Medulla oblongata (tissue), 1 donor: ENCODE data around the gene CKB.
"Not testable (repeated sequence)": the region's sequence is repeated elsewhere in the genome, so short reads cannot be mapped to it uniquely, and the experiment has no call there.

Experiments used
- DNase-seq: peaks from one replicate; pipeline ENCODE4 v3.0.0-alpha.2; 2015; ENCODE audit errors: extremely low spot score

Gene CKB

GRCh38 chr14:103526247-103526913 is 3.8 kb upstream of the CKB start:
- DNase-seq: no peak

DNA sequence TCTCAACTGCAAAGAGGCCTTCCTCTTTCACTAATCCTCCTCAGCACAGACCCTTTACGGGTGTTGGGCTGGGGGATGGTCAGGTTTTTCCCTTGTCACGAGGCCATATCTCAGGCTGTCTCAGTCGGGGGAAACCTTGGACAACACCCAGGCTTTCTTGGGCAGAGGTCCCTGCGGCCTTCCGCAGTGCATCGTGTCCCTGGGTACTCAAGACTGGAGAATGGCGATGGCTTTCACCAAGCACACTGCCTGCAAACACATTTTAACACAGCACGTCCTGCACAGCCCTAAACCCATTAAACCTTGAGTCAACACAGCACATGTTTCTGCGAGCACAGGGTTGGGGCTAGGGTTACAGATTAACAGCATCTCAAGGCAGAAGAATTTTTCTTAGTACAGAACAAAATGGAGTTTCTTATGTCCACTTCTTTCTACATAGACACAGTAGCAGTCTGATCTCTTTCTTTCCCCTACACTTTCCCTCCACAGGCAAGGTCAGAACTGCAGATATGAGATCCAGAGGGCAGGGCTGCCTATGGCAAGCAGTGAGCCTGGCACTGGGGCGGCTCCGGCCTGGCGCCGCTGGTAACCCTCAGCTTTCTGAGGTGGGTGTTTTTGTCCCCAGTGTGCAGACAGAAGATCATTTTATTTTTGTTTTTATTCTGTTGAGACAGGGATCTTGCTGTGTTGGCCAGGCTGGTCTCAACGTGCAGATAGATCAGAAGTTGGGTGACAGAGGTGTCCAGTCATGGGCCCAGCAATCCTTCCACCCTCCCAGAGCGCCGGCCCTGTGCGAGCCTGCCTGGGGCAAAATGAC is 3.0 kb upstream of the CKB start:
- DNase-seq: not testable (repeated sequence)

DNA sequence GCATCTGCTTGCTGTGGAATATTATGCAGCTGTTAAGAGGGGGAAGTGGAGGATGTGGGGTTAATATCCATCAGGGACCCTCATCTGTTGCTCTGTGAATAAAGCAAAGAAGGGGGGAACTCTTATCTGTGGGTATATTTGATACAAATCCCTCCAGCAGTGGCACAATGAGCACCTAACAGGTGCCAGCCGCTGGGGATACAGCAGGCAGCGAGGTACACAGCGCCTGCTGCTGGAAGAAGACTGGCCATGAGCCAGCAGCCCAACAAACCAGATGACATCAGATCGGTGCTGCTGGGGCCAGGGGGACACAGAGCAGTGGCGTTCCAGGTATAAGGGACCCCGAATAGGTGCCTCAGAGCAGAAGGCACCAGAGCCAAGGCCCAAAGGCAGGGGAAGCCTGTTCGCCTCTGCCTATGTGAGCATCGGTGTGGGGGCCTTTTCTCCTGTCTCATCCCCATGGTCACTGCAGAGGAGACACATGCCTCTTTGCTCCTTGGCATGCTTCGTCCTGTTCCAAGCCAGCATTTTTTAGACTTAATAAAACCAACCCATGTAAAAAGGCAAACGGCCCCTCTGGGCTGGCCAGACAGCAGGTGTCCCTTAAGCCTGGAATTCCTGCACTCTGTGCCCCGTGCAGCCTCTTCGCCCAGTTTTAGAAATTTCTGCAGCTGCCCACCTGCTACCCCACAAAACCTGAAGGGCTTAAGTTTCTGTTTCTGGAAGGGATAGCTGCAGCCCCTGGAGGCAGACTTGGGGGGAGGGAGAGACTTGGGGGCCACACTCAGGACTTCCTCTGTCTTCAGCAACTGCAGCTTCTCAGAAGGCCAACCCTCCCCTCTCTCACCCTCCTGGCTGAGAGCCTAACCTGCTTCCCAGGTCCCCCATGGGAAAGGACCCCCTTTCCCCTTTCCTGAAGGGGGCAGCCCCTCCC is 1.6 kb upstream of the CKB start:
- no peak for DNase-seq

DNA sequence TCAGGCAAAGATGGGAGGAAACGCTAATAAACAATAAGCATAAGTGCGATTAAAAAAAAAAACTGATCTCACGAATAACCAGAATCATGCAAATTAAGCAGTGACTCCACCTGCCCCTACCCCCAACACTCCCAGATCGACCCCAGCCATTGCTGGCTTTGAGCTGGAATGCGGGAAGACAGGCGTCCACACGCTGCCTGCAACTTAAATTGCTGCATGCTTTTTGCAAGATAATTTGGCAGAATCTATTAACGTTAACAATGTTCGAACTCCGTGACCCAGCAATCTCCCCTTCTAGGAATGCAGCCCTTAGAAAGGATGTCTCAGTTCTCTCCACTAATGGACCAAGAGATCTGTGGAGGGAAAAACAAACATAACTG is 935 bp upstream of the CKB start:
- DNase-seq: no peak

DNA sequence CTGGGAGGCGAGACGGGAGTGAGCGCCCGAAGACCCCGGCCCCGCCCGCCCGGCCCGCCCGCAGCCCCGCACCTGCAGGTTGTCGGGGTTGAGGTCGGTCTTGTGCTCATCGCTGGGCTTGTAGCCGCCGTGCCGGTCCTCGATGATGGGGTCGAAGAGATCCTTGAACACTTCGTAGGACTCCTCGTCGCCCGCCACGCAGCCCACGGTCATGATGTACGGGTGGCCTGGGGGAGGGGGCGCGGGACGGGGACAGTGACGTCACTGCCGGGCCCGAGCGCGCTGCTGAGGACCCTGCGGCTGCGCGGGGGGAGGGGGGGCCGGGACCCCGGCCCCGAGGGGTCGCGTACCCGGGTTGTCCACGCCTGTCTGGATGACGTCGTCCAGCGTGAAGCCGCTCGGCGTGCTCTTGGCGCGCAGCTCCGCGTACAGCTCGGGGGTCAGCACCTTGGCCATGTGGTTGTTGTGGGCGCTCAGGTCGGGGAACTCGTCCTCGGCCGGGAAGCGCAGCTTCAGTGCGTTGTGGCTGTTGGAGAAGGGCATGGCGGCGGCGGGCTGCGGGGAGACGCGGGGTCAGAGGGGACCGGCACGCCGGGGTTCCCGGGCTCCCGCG is 573 bp downstream of the CKB start:
- no peak for DNase-seq

GRCh38 chr14:103521438-103521950 is 1.1 kb downstream of the CKB start:
- peak; percentile 63 for DNase-seq

- peak; percentile 83 for DNase-seq
These were observed 1.8 kb downstream of the CKB start for GRCh38 chr14:103520657-103521437.

DNA sequence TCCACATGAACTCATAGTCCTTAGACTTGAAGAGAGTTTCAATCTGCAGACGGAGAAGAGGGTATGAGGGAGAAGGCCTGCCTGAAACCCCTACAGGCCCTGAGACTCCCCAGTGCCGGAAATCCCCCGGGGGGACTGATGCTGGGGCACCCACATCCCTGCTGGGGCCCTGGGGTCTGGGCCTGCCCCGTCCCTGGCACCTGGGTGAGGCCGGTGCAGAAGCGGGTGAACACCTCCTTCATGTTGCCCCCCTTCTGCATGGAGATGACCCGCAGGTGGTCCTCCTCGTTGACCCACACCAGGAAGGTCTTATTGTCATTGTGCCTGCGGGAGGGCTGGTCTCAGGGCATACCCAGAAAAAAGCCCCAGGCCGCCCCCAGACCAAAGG is 2.4 kb downstream of the CKB start:
- no peak for DNase-seq

DNA sequence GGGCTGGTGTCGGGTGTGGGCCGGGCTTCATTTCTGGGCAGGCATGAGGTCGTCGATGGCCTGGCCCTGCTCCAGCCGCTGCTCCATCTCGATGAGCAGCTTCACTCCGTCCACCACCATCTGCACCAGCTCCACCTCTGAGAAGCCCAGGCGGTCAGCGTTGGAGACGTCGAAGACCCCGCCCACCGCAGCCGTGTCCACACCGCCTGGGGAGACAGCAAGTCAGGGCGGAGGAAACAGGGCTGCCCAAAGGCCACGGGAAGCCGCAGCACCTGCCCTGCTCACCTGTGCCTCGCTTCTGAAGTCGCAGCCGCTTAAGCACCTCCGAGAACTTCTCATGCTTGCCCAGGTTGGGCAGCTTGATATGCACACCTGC is 2.8 kb downstream of the CKB start:
- no peak for DNase-seq

DNA sequence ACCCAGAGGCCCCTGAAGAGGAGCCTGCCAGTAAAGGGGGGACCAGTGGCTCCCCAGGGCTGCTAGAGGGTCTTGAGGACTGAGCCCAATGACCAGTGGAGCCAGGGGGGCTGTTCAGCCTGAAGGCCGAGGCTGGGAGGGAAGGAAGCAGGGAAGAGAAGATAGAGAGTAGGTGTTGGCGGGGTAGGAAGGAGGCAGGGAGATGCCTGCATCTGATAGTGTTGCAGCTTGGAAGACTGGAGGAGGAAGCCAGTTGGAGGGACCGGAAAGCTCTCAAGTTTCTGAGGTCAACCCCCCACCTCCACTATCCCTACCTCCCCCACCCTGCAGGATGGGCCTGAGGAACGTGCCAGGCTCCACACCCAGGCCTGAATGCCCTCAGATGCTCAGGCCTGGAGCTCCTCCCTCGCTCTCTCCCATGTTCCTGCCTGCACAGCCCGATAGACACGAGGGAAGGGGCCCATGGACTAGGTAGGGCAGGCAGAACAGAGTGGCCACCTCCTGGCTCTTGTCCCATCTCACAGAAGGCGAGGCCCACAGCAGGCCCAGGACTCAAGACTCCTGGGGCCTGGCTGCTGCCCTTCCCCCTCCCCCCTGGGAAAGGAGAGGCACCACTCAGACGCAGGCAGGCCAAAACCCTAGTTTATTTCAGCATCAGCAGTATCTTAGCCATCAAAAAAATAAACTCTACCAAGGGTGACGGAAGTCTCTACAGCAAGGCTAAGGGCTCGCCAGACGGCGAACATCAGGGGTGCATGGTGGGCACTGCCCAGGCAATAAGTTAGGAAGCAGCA is 3.4 kb downstream of the CKB start:
- no peak for DNase-seq

DNA sequence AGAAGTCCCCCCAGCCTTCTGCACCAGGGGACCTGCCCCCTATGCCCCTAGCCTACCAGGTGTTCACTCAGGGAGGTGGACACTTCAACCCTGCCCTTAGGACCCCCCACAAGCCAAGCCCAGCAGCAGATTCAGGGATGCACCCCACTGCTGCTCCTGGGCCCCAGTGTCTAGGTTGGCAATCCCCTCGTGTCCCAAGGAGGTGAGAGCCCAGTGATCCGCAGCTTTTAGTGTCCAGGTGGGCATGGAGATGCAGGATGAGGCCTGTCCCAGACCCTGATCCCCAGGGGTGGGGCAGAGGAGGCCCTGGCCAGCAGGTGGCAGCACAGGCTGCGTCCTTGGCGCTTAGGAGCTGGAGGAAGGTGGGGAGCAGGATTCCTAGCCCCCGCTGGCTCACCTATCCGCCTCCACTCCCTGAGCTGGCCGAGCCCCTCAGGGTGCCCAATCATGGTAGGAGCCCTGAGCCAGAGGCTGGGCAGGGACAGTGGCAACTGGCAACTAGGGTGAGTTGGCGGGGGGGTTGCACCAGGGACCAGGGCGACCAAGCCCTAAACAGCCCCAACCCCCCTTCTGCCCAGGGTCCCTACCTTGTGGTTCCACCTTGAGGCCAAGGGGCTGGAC is 4.1 kb downstream of the CKB start:
- peak; percentile 77 for DNase-seq

DNA sequence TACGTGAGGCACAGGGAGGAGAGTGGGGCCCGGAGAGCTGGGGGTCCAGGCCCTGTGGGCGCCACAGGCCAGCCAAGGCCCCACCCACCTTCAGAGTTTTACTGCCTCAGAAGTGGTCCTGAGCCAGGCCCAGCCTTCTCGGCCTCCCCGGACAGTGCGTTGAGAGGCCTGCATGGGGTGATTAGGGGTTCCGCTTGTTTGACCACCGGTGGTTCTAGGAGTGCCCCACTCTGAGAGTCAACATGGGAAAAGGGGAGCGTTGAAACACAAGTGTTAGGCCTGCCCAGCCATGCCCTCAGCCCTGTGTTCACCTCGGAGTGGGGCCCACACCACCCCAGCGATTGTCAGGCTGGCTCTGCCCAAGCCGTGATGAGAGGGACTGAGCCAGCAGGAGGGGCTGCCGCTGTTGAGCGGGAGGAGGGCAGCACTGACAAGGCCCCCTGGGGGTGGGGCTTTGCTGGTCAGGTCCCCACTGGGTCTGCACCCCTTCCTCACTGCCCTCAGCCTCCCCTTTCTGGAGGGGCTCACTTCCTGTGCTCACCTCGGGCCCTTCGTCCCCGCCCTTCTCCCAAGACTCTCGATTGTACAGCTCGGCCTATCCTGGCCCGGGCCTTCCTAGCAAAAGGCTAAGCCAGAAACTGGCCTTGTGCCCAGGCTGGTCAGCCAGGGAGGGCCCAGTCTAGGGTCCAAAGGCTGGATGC is 4.8 kb downstream of the CKB start:
- peak; percentile 46 for DNase-seq

DNA sequence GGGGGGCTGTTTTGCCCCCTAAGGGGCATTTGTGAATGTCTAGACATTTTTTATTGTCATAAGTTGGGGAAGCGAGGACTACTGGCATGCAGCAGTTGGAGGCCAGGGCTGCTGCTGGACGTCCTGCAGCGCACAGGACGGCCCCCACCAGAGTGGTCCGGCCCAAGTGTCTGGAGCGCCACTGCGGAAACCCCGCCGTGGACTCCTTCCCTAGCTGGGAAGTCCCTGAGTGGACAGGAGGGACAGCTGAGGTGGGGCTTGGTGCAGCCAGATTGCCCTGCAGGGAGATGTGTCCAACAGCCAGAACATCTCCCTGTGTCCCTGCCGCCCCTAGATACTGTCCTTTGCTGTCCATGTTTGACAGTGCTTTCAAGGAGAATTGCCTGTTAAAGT is 5.5 kb downstream of the CKB start:
- no peak for DNase-seq

GRCh38 chr14:103516426-103517173 is 6.0 kb downstream of the CKB start:
- DNase-seq: peak; percentile 44

DNA sequence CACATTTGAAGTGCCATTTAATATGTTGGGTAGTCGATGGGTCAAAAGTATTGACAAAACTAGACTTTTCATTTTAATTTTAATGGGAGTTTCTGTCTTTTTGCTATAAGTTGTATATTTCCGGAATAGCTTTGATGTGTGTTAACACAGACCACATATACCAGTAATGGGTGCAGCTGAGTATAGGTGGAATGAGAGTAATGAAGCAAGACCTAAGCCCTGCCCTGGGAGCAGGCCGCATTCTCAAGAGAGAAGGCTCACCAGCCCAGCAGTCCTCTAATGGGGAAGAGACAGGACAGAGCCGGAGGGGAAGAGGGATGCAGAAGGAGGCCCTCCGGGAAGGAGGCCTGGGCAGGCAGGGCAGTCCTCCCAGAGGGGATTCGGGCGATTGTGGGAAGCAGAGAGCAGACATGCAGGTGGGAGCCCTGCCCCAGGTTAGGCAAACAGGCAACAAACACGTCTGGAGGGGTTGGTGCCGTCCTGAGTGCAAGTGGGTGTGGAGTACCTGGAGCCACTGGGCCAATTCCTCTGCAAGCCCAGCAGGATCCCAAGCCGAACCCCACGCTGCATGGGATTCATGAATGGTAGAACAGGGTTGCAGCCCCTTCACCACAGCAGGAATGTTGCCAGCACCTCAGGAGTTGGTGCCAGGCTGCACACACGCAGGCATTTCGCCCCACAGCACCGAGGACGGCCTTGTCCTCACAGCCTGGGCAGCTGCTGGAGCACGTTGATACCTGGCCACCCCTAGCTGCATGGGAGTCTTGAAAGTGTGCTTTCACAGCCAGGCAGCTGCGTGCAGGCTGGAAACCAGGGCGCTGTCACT is 7.8 kb downstream of the CKB start:
- no peak for DNase-seq

DNA sequence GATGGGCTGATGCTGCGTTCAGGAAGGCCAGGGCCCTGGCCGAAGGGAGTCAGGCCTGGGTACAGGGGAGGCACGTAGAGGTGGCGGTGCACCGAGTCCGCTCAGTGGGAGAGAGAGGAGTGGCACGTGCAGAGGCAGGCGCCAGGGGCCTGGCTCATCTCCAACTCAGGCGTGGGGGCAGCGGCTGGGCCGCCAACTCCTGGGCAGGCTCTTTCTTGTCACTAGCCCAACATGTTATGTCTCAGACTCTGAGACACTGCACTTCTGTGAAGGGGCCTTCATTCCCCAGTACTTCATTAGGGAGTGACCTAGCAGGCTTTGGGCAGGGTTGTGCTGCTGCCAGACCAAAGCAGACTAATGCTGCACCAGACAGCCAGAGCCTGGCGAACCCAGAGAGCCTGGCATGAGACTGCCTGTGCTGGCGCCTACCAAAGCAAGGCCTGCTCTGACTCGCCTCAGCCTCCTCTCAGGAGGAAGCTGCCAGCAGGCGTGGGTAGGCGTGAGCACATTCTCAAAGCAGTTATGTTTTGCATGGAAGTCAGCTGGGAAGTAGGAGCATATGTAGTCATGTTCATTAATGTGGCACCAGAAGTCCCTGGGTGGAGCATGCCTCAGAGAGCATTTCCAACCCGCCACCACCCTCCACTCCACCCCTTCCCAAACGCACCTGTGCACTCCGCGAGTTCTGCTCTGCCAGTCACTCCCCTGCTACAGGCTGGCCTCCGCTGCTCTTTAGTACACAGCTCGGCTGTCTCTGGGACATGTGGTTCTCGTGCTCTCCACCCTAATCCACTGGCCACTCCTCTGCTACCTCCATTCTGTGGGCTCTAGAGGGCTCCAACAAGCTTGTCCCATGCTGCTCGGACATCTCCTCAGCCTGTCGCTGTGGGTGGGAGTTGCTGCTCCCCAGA is 9.7 kb downstream of the CKB start:
- DNase-seq: peak; percentile 49
